Left lung (tissue), 10 donors: ENCODE data around the gene HCN1. TPM values are rescaled to one million over a fixed set of nuclear protein-coding genes. Genes with fewer than 3 reads are reported as not detected.

ENCODE experiments used
- ATAC-seq: fragments of 200-7000 bp; cut with Tn5 transposase; one replicate; pipeline ENCODE4 v1.9.1; 2020; ENCODE audit warnings: moderate library complexity
- DNase-seq, 4 donors: peaks; one replicate each; pipeline ENCODE4 v3.0.0-alpha.2; 2013 to 2020
- H3K27ac ChIP-seq, 2 donors: fragments of 200-600 bp; sonication (generic) in 1 of 2; one replicate each; pipeline versions ENCODE4 v1.5.0 to v1.8.0; 2020 to 2021
- H3K27me3 ChIP-seq, 2 donors: fragments of 200-600 bp; sonication (generic) in 1 of 2; one replicate each; pipeline versions ENCODE4 v1.5.0 to v1.8.0; 2020 to 2021
- H3K36me3 ChIP-seq, 2 donors: fragments of 200-600 bp; sonication (generic) in 1 of 2; one replicate each; pipeline versions ENCODE4 v1.5.0 to v1.8.0; 2020 to 2021
- H3K4me1 ChIP-seq, 2 donors: fragments of 200-600 bp; one replicate each; pipeline ENCODE4 v1.8.0; 2021
- H3K4me3 ChIP-seq, 2 donors: fragments of 200-600 bp; sonication (generic) in 1 of 2; one replicate each; pipeline versions ENCODE4 v1.5.0 to v1.8.0; 2020 to 2021; ENCODE audit warnings: mild to moderate bottlenecking in 1 of 2
- H3K9me3 ChIP-seq, 2 donors: fragments of 200-600 bp; sonication (generic) in 1 of 2; one replicate each; pipeline versions ENCODE4 v1.5.0 to v1.8.0; 2020 to 2021
- CTCF ChIP-seq, 2 donors: fragments of 200-600 bp; sonication (generic) in 1 of 2; IDR thresholded peaks; one replicate each; pipeline versions ENCODE4 v1.5.0 to v1.8.0; 2021; ENCODE audit warnings: antibody characterized with exemption in 2 of 2
- intact Hi-C, 2 donors: fragments of 100-400 bp; cut with DNase I; formaldehyde crosslinking; loops; one replicate each; pipeline versions ENCODE4 v1.11.2 to v1.14.2; 2022
- polyA plus RNA-seq, 6 donors: library from polyadenylated mRNA; unstranded; fragments of 120-200 nt; gene quantifications; one replicate each; pipeline ENCODE4 v1.2.1, GENCODE V29; 2013; ENCODE audit not compliant: insufficient read length in 6 of 6
- total RNA-seq, 2 donors: library from RNA; stranded (reverse); fragmentation: NEBNext Ultra II Directional; extraction: Animal tissue kit (Norgen Biotek cat#: 25700); gene quantifications; one replicate each; pipeline ENCODE4 v1.2.1, GENCODE V29; 2021
- donor health status: DM: no; HTN: yes; CAD: no.
- donor health status: DM: no; HTN: no; CAD: no.

HCN1 gene
- total and polyA plus RNA-seq, 8 donors = 0.04 to 0.47 (median 0.06) TPM; not detected in 1

GRCh38 chr5:45542421-45542820, 153.8 kb downstream of the HCN1 start:
- Histone ChIP-seq H3K4me1 (no peaks in the 10 kb centered on the region), H3K36me3 (no peaks in the 10 kb centered on the region), H3K27ac (no peak overlapping the region), H3K9me3 (peaks cover 0 to 3% of the 10 kb centered on the region in 2 donors), H3K4me3 (no peak overlapping the region), H3K27me3 (no peaks in the 10 kb centered on the region)
- DNase-seq (no peak), ATAC-seq (no peak)
- intact Hi-C loops = no loop called here
- no peak for TF ChIP-seq CTCF (IDR thresholded peaks at IDR 0.05)

GRCh38 chr5:45533663-45534062, 162.5 kb downstream of the HCN1 start:
- intact Hi-C loops = no loop called here
- Histone ChIP-seq H3K9me3 (no peaks in the 10 kb centered on the region), H3K27me3 (no peaks in the 10 kb centered on the region), H3K4me3 (no peak overlapping the region), H3K4me1 (no peaks in the 10 kb centered on the region), H3K27ac (no peak overlapping the region), H3K36me3 (no peaks in the 10 kb centered on the region)
- no peak for ATAC-seq
- DNase-seq = no peak
- no peak for TF ChIP-seq CTCF (IDR thresholded peaks at IDR 0.05)

- Histone ChIP-seq H3K27me3 (no peaks in the 10 kb centered on the region), H3K9me3 (no peaks in the 10 kb centered on the region), H3K4me1 (no peaks in the 10 kb centered on the region), H3K36me3 (no peaks in the 10 kb centered on the region), H3K27ac (no peak overlapping the region), H3K4me3 (no peak overlapping the region)
- no peak for TF ChIP-seq CTCF (IDR thresholded peaks at IDR 0.05)
- no peak for ATAC-seq
- intact Hi-C loops = no loop called here
- DNase-seq = no peak
These were observed 163.2 kb downstream of the HCN1 start for GRCh38 chr5:45532826-45533624.

DNA sequence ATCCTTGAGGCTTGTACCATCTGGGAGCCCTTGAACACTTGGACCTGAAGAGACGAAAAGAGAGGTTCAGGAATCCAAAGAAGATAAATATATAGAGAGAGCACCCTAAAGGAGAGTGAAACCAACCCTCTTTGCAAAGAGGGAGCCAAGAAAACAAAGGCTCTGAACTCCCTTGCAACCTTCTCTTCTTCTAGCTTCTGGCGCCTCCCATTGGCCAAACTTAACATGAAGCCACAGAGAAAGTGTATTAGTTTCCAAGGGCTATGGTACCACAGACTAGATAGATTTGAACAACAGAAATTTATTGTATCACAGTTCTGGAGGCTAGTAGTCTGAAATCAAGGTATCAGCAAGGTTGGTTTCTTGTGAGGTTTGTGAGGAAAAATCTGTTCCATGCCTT, 175.1 kb downstream of the HCN1 start:
- intact Hi-C loops = no loop called here
- Histone ChIP-seq H3K4me3 (no peak overlapping the region), H3K27ac (no peak overlapping the region), H3K4me1 (no peaks in the 10 kb centered on the region), H3K36me3 (no peaks in the 10 kb centered on the region), H3K27me3 (no peaks in the 10 kb centered on the region), H3K9me3 (peaks cover 0 to 2% of the 10 kb centered on the region in 2 donors)
- DNase-seq = no peak
- peak; percentile 82 for ATAC-seq
- TF ChIP-seq CTCF (IDR thresholded peaks at IDR 0.05) = peak in 1 of 2 donors; percentile 22

GRCh38 chr5:45512521-45512920, 183.7 kb downstream of the HCN1 start:
- ATAC-seq = no peak
- no peak for DNase-seq
- H3K27ac ChIP-seq = no peak overlapping the region

More at GRCh38 chr5:45512521-45512920, 183.7 kb downstream of the HCN1 start:
- no peak overlapping the region for H3K4me3 ChIP-seq
- no peaks in the 10 kb centered on the region for H3K4me1 ChIP-seq
- TF ChIP-seq CTCF (IDR thresholded peaks at IDR 0.05) = no peak
- intact Hi-C loops = no loop called here
- no peaks in the 10 kb centered on the region for H3K36me3 ChIP-seq
- H3K9me3 ChIP-seq = no peaks in the 10 kb centered on the region
- no peaks in the 10 kb centered on the region for H3K27me3 ChIP-seq
